8988T (cell line): Measurements from ENCODE around the gene NDUFAB1.
A peak's percentile ranks its signal among the peaks of the same experiment; 100 is the strongest.
"Not testable (repeated sequence)": the region's sequence is repeated elsewhere in the genome, so short reads cannot be mapped to it uniquely, and the experiment has no call there.

Experiments
- DNase-seq: peaks from one replicate; pipeline ENCODE4 v3.0.0; 2011

NDUFAB1 gene

GRCh38 chr16:23583271-23583670, 12.8 kb downstream of the NDUFAB1 start:
- DNase-seq = not testable (repeated sequence)

DNA sequence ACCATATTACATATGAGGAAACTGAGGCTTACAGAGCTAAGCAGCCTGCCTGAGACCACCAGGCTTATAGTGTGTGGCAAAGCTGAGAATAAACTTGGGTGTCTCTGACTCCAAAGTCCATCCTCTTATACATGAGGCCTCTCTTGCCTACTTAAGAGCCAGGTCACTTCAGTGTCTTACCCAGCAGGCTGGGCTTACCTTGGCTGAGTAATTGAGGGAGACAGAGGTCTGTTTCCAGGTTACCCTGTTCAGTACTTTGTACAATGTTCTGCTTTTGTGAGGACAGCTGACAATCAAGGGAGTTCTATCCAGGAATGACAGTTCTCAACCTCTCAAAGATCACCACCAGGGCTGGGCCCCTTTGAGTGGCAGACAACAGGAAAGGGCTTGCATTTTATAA, 14.4 kb downstream of the NDUFAB1 start:
- DNase-seq = no peak

DNA sequence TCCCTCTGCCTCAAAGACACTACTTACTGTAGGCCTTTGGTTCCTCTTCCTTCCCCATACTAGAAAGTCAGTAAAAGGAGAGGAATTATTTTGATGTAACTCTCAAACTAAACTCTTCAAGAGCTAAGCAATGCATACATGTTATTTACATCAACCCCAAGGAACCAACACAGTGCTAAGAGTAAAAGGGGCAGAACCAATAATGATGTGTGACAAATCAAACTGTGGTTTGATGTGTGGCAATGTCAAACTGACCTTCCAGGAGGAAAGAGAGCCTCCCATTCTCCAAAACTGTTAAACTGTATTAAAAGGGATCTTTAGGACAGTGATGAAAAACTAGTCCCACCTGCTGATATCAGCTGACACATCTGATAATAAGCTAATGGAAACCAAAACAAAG, 15.7 kb downstream of the NDUFAB1 start:
- DNase-seq = no peak

DNA sequence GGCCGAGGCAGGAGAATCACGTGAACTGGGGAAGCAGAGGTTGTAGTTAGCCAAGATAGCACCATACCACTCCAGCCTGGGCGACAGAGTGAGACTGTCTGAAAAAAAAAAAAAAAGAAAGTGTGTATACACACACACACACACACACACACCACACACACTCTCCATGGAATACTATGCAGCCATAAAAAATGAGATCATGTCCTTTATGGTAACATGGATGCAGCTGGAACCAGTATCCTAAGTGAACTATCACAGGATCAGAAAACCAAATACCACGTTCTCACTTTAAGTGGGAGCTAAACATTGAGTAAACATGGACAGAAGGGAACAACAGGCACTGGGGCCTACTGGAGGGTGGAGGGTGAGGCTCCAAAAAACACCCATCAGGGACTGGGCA, 16.7 kb downstream of the NDUFAB1 start:
- DNase-seq = no peak

DNA sequence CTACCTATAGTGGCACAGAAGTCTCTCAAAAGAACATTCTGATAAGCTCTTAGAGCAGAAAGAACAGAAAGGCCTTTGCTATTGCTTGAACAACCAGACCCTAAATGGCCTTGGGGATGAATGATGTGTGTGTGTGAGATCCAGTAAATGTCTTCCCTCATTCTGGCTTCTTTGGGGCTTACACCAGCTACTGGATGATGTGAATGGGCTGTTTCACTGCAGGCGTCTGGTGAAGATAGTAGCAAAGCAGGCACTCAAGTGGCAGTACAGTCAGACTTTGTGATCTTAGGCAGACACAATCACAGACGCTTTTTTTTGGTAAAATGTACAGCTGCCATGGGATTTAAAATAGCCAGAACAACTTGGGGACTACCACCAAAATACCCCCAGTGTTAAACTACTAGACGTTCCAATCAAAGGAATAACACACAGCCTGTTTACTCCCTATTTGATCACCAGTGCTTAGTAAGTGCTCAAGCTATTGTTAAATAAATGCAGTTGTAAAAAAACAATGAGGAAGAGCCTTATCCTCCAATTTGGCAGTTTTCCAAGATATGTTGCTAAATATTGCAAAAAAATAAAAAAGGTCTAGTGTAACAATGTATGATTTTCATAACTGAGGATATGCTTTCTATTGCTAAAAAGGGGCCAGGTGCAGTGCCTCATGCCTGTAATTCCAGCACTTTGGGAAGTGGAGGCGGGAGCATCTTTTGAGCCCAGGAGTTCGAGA, 17.9 kb downstream of the NDUFAB1 start:
- DNase-seq = no peak

- no peak for DNase-seq
Observed at GRCh38 chr16:23577493-23577892, 18.6 kb downstream of the NDUFAB1 start.

- DNase-seq = no peak
Observed at GRCh38 chr16:23575834-23576233, 20.3 kb downstream of the NDUFAB1 start.

DNA sequence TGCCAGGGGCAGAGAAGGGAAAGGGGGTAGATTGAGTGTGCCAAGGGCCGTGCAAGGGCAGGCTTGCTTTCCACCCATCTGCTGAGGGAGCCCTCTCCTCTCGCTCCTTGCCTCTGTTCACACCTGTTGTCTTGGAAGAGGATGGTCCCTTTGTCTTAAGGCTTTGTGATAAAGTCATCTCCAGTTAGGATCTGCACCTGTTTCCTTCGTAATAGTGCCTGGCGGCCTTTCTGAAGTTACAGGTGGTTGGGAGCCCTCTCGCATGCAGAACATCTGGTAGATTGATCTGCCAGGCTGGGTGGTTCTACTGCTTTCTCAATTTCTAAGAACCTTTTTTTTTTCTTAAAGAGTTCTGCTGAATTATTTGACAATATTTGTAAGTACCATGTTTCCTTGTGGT, 22.3 kb downstream of the NDUFAB1 start:
- no peak for DNase-seq

DNA sequence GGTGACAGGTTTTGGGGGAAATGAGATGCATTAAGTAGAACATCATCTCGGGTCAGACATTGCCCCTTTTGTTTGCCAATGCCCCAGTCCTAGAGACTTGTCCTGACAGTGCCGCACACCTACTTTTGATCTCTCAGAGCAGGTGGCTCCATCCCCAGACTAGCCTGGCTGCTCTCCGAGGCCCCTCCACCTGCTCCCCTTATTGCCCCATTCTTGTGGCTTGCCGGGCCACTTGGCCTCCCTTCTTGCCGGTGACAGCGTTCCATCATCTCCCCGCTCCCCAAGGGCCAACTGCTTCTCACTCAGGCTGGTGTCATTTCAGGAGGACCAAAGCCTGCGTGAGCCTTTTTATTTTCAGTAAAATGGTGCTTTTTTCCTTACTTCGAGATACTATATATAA, 23.7 kb downstream of the NDUFAB1 start:
- no peak for DNase-seq

- DNase-seq = no peak
Observed at GRCh38 chr16:23571895-23572294, 24.2 kb downstream of the NDUFAB1 start.

DNA sequence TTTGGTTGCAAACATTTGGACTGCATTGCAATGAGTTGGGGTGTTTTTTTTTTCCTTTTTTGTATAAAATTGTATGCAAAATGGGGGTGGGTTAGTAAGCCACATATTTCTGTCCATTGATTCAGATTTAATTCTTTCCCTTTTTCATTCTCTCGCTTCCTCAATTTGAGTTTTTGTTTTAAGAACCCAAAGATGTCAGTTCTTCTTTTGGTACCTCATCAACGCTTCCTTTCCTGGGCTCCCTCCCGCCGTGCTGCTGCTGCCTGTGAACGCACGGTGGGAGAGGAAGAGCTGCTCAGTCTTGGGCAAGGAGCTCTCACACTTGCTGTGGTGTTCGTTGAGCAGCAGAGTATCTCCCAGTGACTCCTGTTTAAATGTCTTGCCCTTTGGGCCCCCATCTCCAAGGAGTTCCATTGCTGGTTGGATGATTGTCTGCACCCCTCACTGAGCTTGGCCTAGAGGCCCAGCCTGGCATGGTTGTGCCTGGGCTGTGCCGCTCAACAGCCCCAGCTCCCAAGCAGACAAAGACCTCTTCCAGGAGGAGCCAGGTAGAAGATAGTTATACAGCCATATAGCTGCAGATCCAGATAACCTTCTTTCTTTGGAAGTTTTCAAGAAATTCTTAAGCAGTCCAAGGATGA, 25.0 kb downstream of the NDUFAB1 start:
- DNase-seq = no peak

- DNase-seq = no peak
Observed at GRCh38 chr16:23567602-23568001, 28.5 kb downstream of the NDUFAB1 start.

- DNase-seq = no peak
Observed at GRCh38 chr16:23566724-23567123, 29.4 kb downstream of the NDUFAB1 start.

GRCh38 chr16:23564575-23565363, 31.3 kb downstream of the NDUFAB1 start:
- DNase-seq = no peak

GRCh38 chr16:23563186-23563585, 32.9 kb downstream of the NDUFAB1 start:
- no peak for DNase-seq

- no peak for DNase-seq
Observed at GRCh38 chr16:23562505-23562904, 33.6 kb downstream of the NDUFAB1 start.

DNA sequence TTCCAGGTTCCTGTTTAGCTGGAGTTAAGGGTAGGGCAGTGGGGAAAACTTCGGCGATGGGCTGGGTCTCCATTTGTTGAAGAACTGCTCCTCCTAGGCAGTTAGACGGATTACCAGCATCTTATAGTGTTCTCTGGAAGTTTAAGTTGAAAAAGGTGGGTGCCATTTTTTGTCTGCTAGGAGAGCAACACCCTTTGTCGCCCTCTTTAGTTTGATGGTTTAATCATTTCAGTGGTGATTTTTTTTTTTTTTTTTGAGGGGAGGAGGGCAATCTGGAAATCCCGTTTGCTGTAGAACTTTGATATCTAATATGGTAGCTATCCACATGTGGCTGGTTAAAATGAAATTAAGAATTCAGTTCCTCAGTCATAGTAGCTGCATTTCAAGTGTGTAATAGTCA, 34.5 kb downstream of the NDUFAB1 start:
- no peak for DNase-seq

- DNase-seq = no peak
Observed at GRCh38 chr16:23557779-23558702, 38.1 kb downstream of the NDUFAB1 start.

DNA sequence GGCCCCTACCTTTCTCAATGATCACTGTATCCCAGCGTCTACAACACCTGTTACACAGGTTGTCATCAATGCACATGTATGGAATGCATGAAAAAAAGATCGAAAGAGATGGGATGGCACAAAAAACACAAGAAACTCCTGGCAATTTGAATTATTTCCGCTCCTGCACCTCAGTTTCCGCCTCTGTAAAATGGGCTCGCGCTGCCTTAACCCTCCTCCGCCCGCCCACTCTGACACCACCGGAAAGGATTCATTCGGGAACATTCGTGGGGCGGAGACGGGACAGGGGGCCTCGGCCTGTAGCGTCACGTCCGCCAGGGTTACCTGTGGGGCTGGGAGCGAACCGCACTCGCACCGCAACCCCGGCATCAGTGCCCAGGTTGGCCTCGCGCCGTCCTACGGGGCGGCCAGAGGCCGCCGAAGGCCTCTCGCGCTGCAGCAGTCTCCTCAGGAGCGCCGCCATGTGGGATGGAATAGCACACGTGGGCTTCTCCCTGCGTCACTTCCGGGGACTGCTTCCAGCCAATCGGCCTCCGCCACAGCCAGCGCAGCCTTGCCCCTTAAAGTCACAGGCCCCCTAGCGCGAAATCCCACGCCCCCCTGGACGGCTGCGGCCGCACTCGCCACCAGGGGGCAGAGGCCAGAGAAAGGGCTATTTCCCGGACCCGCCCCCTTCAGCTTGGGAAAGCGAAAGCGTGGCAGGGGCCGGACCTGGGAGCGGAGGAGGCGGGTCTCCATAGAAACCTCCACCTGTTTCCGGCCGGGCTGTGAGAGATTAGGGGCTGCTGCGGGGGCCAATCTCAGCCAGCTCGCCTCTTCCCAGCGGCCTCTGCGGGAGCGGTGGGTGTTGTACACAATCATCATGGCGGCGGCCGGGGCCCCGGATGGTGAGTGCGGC, 39.0 kb downstream of the NDUFAB1 start, which contains the start of the genes EARS2 and UBFD1:
EARS2 (minus strand) TSS at position 470 of the 898 bp plus-strand sequence; CDS start at position 463, 7 bp downstream.
UBFD1 (plus strand) TSS at position 847 of the 898 bp plus-strand sequence; CDS start at position 863, 16 bp downstream.
- peak; percentile 78 for DNase-seq

GRCh38 chr16:23554536-23554935, 41.6 kb downstream of the NDUFAB1 start:
- DNase-seq = no peak

DNA sequence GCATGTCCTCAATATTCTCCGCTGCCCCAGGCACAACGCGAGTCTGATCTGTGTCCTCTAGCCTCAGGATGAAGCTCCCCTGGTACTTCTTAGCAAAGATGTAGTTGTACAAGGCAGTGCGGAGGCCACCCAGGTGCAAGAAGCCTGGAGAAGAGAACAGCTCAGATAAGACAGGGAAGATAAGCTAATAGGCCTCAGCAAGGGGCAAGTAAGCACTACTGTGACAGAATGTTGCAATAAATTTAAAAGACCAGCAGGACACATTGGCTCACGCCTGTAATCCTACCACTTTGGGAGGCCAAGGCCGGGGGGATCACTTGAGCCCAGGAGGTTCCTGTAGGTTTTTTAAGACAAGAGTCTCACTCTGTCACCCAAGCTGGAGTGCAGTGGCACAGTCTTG, 44.0 kb downstream of the NDUFAB1 start:
- no peak for DNase-seq
